ENCODE data around the gene LRMDA. TPM values are rescaled to one million over a fixed set of nuclear protein-coding genes. Genes with fewer than 3 reads are reported as not detected.

Gene LRMDA
- 1.0 and 5.6 TPM in 2 replicates for total RNA-seq

DNA sequence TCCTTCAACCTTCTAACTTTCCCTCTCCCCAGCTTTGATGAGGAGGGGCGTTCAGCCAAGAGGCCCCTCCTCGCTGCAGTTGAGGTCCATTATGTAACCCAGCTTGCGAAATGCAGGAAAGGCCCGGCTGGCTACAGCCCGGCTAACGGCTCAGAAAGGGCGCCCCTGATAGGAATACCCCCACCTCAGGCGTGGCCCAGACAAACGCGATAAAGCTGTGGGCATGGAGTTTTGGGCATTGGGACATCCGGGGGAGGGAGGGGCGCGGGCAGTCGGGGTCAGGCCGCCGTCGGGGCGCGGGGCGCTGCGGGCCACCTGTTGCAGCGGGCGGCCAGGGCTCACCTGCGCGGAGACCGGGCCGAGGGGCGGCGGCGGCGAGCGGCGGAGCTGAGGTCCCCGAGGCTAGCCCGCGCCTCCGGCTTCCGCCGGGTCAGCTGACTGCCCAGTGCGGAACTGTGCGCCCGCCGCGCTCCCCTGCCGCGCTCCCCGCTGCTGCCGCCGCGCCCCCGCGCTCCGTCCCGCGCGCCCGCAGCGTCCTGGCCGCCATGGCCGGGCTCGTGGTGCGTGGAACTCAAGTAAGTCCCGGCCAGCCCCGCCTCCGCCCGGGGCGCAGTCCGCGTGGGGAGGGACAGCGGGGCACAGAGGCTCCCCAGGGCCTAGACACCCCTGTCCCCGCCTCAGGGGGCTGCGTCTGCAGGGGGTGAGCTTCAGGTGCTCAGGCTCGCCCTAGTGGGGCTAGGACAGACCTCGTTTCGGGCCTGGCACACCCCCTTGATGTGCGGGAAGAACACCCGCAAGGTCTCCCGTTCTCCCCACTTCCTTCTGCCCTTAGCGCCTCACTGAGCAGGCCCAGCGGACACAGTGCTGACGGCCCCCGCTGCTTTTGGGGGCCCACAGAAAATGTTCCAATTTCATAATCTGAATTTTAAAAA is at the start of gene LRMDA:
TSS of gene LRMDA (plus strand) at position 445 of the 932 bp plus-strand sequence.

GRCh38 chr10:75401569-75402485 is 29.6 kb upstream of the LRMDA start, which contains the start of gene ZNF503:
TSS of gene ZNF503 (minus strand) at chr10:75401764. CDS start at chr10:75401419, 345 bp downstream.

Other genes with a start within 250 kb of the LRMDA start
- 207 and 225 TPM in 2 replicates for gene VDAC2, start 220.8 kb upstream of the LRMDA start, total RNA-seq
- gene COMTD1, start 195.7 kb upstream of the LRMDA start, total RNA-seq, result 9.2 and 12.2 TPM in 2 replicates
- 2.4 and 11.7 TPM in 2 replicates for gene ZNF503, start 29.9 kb upstream of the LRMDA start, total RNA-seq